GM13977 (cell line): Measurements from ENCODE around the gene TRIL.

Experiments
- DNase-seq: peaks from one replicate; pipeline ENCODE4 v3.0.0; 2012; ENCODE audit warnings: low spot score
- CTCF ChIP-seq: IDR thresholded peaks from 2 replicates; pipeline ENCODE4 v1.5.1; 2012; ENCODE audit warnings: mild to moderate bottlenecking, control low read depth; ENCODE audit not compliant: insufficient read depth; ENCODE audit errors: extremely low read depth, missing control alignments
- in situ Hi-C: fragments of 300-500 bp; cut with MboI; formaldehyde crosslinking; loops from one replicate; pipeline ENCODE4 v1.12.0; 2022; ENCODE audit warnings: low sequenced_read_pairs, low pct_unique_long_range_greater_than_20kb, mixed read lengths, inconsistent platforms; ENCODE audit not compliant: unreplicated experiment

Gene TRIL

GRCh38 chr7:28958980-28959347 is 834 bp upstream of the TRIL start:
- TF ChIP-seq CTCF, result no peak
- DNase-seq, result no peak
- in situ Hi-C loops, result no loop called here

DNA sequence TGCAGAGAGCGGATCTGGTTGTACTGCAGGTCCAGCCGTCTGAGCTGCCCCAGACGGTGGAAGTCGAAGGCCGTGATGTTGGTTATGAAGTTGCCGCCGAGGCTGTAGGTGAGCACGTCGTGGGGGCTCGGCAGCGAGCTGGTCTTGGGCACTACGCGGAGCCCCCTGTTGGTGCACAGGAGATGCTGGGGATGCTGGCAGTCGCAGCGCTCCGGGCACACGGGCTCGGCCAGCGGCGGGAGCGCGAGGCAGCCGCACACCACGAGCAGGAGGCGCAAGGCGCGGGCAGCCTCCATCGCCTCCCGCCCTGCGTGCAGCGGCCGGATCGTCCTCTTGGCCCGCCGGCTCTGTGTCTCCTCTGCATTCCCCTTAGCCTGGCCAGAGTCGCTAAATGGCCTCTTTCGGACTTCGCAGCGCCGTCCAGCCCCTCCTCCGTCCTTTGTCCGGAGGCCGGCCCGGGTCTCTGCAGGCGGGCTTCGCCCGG is 337 bp downstream of the TRIL start:
- in situ Hi-C loops, result no loop called here
- no peak for TF ChIP-seq CTCF
- DNase-seq, result peak; percentile 45

- in situ Hi-C loops, result no loop called here
- peak; percentile 43 for DNase-seq
- no peak for TF ChIP-seq CTCF
These were observed 923 bp downstream of the TRIL start for GRCh38 chr7:28957064-28957750.

- DNase-seq, result peak; percentile 78
- peak; percentile 3 for TF ChIP-seq CTCF
- in situ Hi-C loops, result no loop called here
These were observed 1.5 kb downstream of the TRIL start for GRCh38 chr7:28956608-28957063.

DNA sequence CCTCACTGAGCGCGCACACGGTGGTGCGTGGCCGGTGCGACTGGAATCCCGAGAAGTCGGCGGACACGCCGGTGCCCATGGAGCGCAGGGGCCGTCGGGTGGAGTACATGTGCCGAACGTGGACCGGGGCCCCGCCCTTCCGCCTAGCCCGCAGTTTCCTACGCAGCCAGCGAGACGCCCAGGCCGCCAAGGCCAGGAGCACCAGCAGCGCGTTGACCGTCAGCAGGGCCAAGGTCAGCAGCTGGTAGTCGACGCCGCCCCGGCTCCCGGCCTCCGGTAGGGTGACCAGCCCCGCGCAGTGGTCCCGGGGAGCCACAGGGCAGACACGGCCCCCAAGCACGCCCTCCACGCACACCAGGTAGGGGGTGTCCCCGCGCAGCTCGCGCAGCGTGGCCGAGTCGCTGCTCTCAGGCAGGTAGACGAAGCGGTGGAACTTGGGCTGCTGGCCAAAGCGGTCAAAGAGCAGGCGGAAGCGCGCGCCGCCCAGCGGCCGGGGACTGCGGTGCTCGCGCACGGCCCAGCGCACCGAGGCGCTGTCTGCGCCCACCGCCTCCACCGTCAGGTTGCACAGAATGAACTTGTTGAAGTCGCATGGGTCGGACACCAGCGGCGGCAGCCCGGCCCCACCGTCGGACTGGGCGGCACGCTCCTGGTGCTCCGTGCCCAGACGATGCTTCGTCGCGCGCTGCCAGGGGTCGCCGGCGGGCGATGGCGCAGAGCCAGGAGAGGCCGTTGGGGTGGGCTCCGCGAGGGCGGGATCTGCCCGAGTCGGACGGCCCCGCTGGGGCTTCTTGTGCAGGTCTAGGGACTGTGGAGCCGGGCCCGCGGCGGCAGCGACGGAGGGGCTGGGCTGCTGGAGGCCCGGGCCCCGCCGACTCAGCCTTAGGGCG is 2.2 kb downstream of the TRIL start:
- in situ Hi-C loops, result no loop called here
- DNase-seq, result peak; percentile 66

DNA sequence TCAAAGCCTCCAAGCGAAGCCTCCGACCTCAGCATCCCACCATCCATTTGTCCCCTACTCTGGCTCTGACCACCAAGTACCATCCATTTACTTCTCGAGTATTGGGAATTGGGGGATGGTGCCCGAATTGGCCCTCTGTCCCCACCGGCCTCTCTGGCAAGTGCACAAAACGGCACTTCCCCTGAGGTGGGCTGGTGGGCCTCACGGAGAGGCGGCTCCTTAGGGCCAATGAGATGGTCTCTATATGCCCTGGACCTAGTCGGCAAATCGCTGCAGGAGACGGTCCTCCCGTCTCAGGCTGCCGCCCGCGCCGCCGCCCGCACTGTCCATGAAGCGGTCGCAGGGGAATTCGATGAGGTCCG is 2.8 kb downstream of the TRIL start:
- in situ Hi-C loops, result no loop called here
- no peak for TF ChIP-seq CTCF
- peak; percentile 19 for DNase-seq

More for the DNA sequence above, 2.2 kb downstream of the TRIL start:
- peak; percentile 39 for TF ChIP-seq CTCF
